Inferior parietal cortex (tissue), 1 donor: Measurements from ENCODE around the gene SCAF8.
"Not testable (repeated sequence)": the region's sequence is repeated elsewhere in the genome, so short reads cannot be mapped to it uniquely, and the experiment has no call there.

Experiments
- DNase-seq: peaks from one replicate; pipeline ENCODE4 v3.0.0-alpha.2; 2016; ENCODE audit errors: extremely low spot score

The SCAF8 gene

GRCh38 chr6:154733626-154734382 lies 588 bp downstream of the SCAF8 start:
- DNase-seq, result peak; percentile 93

GRCh38 chr6:154736618-154737259 lies 3.5 kb downstream of the SCAF8 start:
- DNase-seq, result no peak

- DNase-seq, result no peak
These were observed 4.2 kb downstream of the SCAF8 start for GRCh38 chr6:154737424-154737823.

GRCh38 chr6:154738551-154738961 lies 5.3 kb downstream of the SCAF8 start:
- DNase-seq, result no peak

GRCh38 chr6:154740658-154741057 lies 7.4 kb downstream of the SCAF8 start:
- DNase-seq, result no peak

- no peak for DNase-seq
These were observed 9.7 kb downstream of the SCAF8 start for GRCh38 chr6:154742891-154743290.

- not testable (repeated sequence) for DNase-seq
These were observed 11.0 kb downstream of the SCAF8 start for GRCh38 chr6:154744029-154744745.

GRCh38 chr6:154745243-154745642 lies 12.0 kb downstream of the SCAF8 start:
- DNase-seq, result no peak

- no peak for DNase-seq
These were observed 16.1 kb downstream of the SCAF8 start for GRCh38 chr6:154749341-154749740.

GRCh38 chr6:154751011-154751800 lies 18.0 kb downstream of the SCAF8 start:
- no peak for DNase-seq

GRCh38 chr6:154752022-154752421 lies 18.8 kb downstream of the SCAF8 start:
- DNase-seq, result no peak

GRCh38 chr6:154754152-154754551 lies 20.9 kb downstream of the SCAF8 start:
- DNase-seq, result no peak

- no peak for DNase-seq
These were observed 24.3 kb downstream of the SCAF8 start for GRCh38 chr6:154757352-154758050.

- DNase-seq, result no peak
These were observed 24.9 kb downstream of the SCAF8 start for GRCh38 chr6:154758125-154758524.

GRCh38 chr6:154763650-154764049 lies 30.4 kb downstream of the SCAF8 start:
- no peak for DNase-seq

GRCh38 chr6:154765273-154765672 lies 32.1 kb downstream of the SCAF8 start:
- no peak for DNase-seq

- peak; percentile 43 for DNase-seq
These were observed 33.1 kb downstream of the SCAF8 start for GRCh38 chr6:154766288-154766687.

GRCh38 chr6:154767003-154767723 lies 33.9 kb downstream of the SCAF8 start:
- DNase-seq, result no peak

- DNase-seq, result no peak
These were observed 35.1 kb downstream of the SCAF8 start for GRCh38 chr6:154768280-154768679.

- DNase-seq, result no peak
These were observed 40.4 kb downstream of the SCAF8 start for GRCh38 chr6:154773610-154774089.
